Measurements from ENCODE around the gene VEZF1. TPM values are rescaled to one million over a fixed set of nuclear protein-coding genes. Genes with fewer than 3 reads are reported as not detected.
A peak's percentile ranks its signal among the peaks of the same experiment; 100 is the strongest.

The VEZF1 gene
- total RNA-seq, 4 donors from 2014 or later: 45.1 to 50.6 (median 47.6) TPM

- TF ChIP-seq, protein P1, sequence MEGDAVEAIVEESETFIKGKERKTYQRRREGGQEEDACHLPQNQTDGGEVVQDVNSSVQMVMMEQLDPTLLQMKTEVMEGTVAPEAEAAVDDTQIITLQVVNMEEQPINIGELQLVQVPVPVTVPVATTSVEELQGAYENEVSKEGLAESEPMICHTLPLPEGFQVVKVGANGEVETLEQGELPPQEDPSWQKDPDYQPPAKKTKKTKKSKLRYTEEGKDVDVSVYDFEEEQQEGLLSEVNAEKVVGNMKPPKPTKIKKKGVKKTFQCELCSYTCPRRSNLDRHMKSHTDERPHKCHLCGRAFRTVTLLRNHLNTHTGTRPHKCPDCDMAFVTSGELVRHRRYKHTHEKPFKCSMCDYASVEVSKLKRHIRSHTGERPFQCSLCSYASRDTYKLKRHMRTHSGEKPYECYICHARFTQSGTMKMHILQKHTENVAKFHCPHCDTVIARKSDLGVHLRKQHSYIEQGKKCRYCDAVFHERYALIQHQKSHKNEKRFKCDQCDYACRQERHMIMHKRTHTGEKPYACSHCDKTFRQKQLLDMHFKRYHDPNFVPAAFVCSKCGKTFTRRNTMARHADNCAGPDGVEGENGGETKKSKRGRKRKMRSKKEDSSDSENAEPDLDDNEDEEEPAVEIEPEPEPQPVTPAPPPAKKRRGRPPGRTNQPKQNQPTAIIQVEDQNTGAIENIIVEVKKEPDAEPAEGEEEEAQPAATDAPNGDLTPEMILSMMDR (IDR thresholded peaks at IDR 0.05): no peak
- no peak for DNase-seq (ENCODE audit: low spot score)
- ATAC-seq (ENCODE audit: low FRiP score): peak; percentile 77
Measured at GRCh38 chr17:57955183-57955931, 32.7 kb downstream of the VEZF1 start, which contains the start of gene CUEDC1. TSS of gene CUEDC1 (minus strand) at chr17:57955412. CDS start at chr17:57885564, 69,848 bp downstream.

DNA sequence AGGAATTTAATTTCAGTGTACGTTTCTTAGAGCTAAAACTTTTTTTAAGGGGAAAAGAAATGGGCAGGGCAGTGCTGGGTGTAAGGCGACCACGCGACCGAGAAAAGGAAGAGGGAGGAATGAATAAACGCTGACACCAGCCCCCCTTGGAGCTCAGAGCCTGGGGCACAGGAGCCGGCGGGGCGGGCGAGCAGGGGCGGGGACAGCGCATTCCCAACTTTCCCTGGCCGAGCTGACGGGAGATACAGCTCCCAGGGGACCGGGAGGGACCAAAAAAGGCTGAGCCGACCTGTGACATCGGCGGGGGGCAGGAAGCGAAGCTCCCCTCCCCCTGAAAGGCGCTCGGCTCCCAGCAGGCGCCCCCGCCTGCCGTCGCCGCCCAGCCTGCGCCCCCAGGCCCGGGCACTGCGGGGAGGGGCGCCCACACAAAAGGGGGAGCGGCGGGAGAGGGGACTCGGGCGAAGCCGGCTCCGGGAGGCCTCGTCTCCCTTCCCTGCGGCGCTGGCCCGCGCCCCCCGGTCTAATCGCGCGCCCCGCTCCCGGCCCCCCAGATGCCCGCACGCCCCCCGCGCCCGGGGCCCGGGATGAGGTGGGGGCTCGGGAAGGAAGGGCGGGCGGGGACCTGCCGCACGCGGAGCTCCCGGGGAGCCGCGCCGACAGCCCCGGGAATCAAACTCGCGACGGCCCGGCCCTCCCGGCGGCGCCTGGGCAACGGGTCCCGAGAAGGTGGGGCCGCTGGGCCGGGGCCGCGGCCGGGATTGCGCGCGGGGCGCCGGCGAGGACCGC, 33.5 kb downstream of the VEZF1 start:
- peak; percentile 24 for ATAC-seq (ENCODE audit: low FRiP score)
- no peak for DNase-seq (ENCODE audit: low spot score)
- TF ChIP-seq, protein P1 (IDR thresholded peaks at IDR 0.05): no peak

- no peak for DNase-seq (ENCODE audit: low spot score)
- no peak for ATAC-seq (ENCODE audit: low FRiP score)
Measured at GRCh38 chr17:57953705-57954396, 34.2 kb downstream of the VEZF1 start.

DNA sequence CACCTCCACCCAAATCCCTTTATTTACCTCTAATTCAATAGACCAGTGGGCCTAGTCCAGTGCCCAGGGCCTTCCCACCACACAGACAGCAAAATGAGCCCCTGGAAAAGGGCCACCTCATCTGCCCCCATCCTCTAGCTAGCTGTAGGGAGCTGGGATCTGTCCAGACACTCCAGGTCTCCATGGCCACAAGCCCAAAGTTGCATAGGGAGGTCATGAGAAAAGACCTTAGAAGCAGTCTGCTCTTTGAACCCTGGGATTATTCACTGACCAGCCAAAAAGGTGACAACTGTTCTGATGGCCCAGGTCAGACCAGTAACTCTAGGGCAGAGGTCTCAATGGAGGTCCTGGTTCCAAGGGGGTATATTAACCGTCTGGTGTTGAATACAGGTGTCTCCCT, 34.8 kb downstream of the VEZF1 start:
- ATAC-seq (ENCODE audit: low FRiP score): no peak
- TF ChIP-seq, protein P1 (IDR thresholded peaks at IDR 0.05): no peak
- DNase-seq (ENCODE audit: low spot score): no peak

More at GRCh38 chr17:57953705-57954396, 34.2 kb downstream of the VEZF1 start:
- TF ChIP-seq, protein P1 (IDR thresholded peaks at IDR 0.05): no peak

DNA sequence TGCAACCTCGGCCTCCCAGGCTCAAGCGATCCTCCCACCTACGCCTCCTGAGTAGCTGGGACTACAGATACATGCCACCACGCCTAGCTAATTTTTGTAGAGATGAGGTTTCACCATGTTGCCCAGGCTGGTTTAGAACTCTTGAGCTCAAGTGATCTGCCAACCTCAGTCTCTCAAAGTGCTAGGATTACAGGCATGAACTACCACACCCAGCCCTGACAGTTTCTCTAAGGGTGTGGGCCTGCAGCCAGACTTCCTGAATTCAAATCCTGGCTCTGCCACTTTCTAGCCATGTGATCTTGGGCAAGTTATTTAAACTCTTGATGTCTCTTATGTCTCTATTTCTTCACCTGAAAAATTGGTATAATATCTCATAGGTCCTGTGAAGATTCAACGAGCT, 38.4 kb downstream of the VEZF1 start:
- no peak for DNase-seq (ENCODE audit: low spot score)
- TF ChIP-seq, protein P1 (IDR thresholded peaks at IDR 0.05): no peak
- ATAC-seq (ENCODE audit: low FRiP score): no peak

GRCh38 chr17:57948555-57949420, 39.3 kb downstream of the VEZF1 start:
- DNase-seq (ENCODE audit: low spot score) (no peak), ATAC-seq (ENCODE audit: low FRiP score) (peak; percentile 87)
- TF ChIP-seq, protein P1 (IDR thresholded peaks at IDR 0.05): no peak
